ENCODE results near the gene DPH5.
"Not testable (repeated sequence)": the region's sequence is repeated elsewhere in the genome, so short reads cannot be mapped to it uniquely, and the experiment has no call there.

The DPH5 gene

GRCh38 chr1:100947816-100948215 is 77.8 kb downstream of the DPH5 start:
- in situ Hi-C loops (cut with MboI; ENCODE audit: low sequenced_read_pairs) = not testable (repeated sequence)

- in situ Hi-C loops (cut with MboI; ENCODE audit: low sequenced_read_pairs) = not testable (repeated sequence)
Observed at GRCh38 chr1:100946064-100946463, 79.5 kb downstream of the DPH5 start.

GRCh38 chr1:100943533-100943932 is 82.1 kb downstream of the DPH5 start:
- in situ Hi-C loops (cut with MboI; ENCODE audit: low sequenced_read_pairs) = no loop called here

GRCh38 chr1:100942304-100943046 is 83.1 kb downstream of the DPH5 start:
- in situ Hi-C loops (cut with MboI; ENCODE audit: low sequenced_read_pairs) = no loop called here

- in situ Hi-C loops (cut with MboI; ENCODE audit: low sequenced_read_pairs) = no loop called here
Observed at GRCh38 chr1:100941580-100942216, 83.9 kb downstream of the DPH5 start.

GRCh38 chr1:100941098-100941527 is 84.5 kb downstream of the DPH5 start:
- in situ Hi-C loops (cut with MboI; ENCODE audit: low sequenced_read_pairs) = no loop called here
